GM21515 (cell line): ENCODE measurements around the gene ATP8A2.

ENCODE experiments used
- ATAC-seq: cut with Tn5 transposase; IDR thresholded peaks from one replicate; pipeline ENCODE4 v1.9.1; 2021; ENCODE audit not compliant: unreplicated experiment

The ATP8A2 gene

GRCh38 chr13:25380741-25381324 is 9.1 kb downstream of the ATP8A2 start:
- no peak for ATAC-seq

- ATAC-seq, result no peak
Measured at GRCh38 chr13:25384758-25385410, 13.1 kb downstream of the ATP8A2 start.

- no peak for ATAC-seq
Measured at GRCh38 chr13:25391932-25392331, 20.2 kb downstream of the ATP8A2 start.

DNA sequence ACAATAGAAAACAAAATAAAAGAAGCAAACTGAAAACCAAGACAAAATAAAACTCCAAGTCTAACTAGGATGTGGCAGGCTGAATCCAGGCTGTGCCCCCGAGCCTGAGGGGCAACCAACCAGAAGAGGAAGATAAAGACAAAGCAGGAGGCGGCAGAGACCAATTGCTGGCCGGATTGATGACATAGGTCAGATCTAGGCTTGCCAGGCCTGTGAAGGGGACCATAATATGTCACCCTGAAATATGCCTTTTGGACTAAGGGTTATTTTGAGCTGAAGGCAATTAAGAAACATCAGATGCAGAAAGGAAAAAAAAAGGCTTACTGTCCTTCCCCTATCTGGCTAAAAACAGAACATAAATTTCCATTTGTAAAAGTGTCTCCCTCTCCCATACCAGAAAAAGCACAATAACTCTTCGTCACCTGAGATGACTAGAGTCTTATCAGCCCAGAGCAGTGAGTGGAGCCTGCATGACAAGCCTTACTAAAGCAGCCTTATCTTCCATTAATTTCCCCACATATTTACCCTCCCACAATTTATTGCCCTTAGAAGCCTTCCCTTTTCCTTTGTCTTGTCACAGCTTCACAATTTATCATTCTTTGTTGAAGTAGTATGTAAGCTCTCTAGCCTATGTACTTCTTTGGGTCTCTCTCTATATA is 22.8 kb downstream of the ATP8A2 start:
- ATAC-seq, result no peak

GRCh38 chr13:25397763-25398162 is 26.0 kb downstream of the ATP8A2 start:
- no peak for ATAC-seq

- no peak for ATAC-seq
Measured at GRCh38 chr13:25400925-25401324, 29.2 kb downstream of the ATP8A2 start.

- no peak for ATAC-seq
Measured at GRCh38 chr13:25401958-25402357, 30.2 kb downstream of the ATP8A2 start.

GRCh38 chr13:25406377-25406776 is 34.6 kb downstream of the ATP8A2 start:
- ATAC-seq, result no peak

- no peak for ATAC-seq
Measured at GRCh38 chr13:25409938-25410337, 38.2 kb downstream of the ATP8A2 start.

GRCh38 chr13:25415241-25415640 is 43.5 kb downstream of the ATP8A2 start:
- ATAC-seq, result no peak

GRCh38 chr13:25417535-25417934 is 45.8 kb downstream of the ATP8A2 start:
- ATAC-seq, result no peak

DNA sequence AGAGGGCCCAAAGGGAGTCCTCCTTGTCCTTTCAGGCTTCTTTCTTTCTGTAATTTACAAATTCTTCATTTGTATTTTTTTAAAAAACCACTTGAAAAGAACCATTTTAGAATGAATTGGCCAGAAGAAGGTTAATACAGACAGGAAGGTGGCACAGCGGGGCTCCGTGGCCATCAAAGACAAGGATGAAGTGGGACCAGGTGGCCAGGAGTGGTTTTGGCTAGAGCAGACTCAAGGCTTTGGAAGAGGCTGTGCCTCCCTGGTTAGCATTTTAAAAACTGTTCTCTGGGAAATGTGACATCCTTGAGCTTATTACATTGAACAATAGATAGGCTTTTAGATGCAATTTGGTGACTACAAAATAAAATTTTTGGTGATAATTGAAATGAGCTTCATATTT is 48.4 kb downstream of the ATP8A2 start:
- ATAC-seq, result no peak

DNA sequence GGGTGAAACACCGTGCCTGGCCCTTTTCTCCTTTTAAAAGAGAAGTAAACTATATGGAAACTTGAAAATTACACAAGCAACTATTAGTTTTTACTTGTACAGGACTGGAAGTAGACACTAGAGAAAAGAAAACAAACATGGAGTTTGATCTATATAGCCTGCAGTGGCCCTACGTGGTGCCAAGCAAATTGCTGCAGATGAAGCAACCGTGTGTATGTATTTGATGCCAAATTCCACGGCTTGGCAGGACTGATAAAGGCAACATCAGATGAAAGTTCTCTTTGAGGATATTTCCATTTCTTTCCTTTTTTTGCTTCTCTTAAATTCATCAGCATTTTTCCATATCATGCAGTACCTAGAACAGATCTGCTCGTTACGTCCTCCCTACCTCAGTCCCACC is 49.8 kb downstream of the ATP8A2 start:
- no peak for ATAC-seq

DNA sequence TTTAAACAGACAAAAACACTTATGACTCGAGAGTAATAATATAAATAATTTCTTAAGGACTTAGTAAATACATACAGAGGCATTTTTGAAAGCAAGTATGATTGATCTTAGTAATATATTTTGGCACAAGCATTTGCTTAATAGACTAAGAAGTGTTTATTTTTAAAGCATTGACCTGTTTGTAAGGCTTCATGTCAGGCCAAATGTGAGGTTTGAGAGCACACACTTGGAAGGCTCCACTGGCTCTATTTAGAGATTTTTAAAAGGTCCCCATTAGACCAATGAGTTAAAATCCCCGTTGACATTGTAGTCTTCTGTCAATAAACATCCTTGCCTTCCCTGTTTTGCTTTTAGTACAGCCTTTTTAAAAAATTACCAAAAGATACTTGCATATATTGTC is 50.4 kb downstream of the ATP8A2 start:
- no peak for ATAC-seq

DNA sequence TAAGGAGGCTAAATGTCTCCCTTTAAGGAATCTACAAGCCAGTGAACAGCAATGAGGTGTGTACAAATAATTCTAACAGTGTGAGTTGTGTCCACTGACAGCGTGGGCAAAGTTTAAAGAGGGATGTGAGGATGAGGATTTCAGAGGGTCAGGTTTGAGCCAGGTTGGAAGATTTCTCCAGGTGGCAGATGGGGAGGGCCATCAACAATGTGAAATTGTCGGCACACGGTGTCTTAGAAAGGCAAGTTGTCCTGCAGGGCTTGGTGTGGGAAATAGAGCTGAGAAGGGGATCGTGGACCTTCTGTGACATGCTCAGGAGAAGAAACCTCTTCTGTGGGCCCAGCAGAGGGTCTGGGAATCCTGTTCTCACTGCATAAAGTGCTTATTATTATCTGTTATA is 52.1 kb downstream of the ATP8A2 start:
- ATAC-seq, result no peak

DNA sequence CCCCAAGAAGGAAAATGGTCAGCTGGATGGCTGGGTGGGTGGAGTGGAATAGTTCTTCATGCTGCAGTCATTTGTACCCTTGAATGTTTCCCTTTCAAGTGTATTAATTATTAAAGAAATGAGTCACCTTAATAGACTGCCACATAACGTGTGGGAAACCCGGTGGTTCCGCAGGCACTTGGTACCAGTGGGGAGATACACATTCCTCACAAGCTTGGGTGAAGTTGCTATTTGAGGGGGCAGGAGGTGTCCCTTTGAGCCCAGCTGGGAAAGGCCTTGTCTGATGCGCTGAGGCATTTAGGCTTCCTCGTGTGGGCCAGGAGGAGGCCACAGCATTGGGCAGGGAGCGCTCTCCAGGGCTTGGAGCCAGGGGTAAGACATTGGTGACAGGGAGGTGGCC is 57.7 kb downstream of the ATP8A2 start:
- ATAC-seq, result no peak

- no peak for ATAC-seq
Measured at GRCh38 chr13:25432691-25433090, 60.9 kb downstream of the ATP8A2 start.

GRCh38 chr13:25440061-25440460 is 68.3 kb downstream of the ATP8A2 start:
- no peak for ATAC-seq

DNA sequence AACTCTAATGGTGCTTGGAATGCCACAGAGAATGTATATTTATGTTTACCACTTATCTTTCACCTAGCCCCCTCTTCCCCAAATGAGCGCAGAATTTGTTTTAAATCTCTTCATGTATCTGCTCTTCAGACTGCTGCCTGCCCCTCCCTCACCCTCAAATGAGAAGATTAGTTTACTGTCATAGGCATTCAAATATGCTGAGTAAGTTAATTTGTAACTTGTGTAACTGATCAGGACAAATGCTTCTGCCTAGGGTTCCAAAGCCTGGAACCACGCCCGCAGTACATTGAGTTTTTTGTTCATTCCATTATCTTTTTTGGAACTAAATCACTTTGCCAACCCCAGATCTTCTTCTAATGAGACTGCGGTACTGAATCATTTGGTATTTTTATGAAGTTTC is 74.5 kb downstream of the ATP8A2 start:
- no peak for ATAC-seq

GRCh38 chr13:25447396-25447795 is 75.6 kb downstream of the ATP8A2 start:
- no peak for ATAC-seq

DNA sequence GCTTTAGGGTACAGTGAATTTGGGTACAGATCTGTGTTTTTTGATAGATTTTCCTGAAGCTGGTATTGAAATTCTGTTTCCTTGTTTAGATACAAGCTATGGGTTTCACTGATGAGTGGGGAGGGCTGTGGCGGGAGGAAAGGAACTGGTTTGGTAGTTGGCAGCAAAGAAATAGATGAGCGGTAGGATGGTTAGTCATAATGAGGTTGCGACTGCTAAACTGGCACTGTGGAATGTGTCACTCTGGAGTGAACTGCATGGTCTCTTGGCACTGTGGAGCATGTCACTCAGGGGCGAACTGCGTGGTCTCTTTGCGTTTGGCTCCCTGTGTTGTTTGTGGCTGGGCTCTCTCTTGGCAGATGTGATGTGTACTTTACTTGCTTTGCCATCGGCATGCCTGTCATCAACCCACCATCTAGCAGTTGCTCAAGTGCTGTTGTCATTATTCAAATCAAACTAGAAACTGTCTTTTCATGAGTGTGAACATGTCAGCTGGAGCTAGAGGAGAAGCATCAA is 82.1 kb downstream of the ATP8A2 start:
- no peak for ATAC-seq

- no peak for ATAC-seq
Measured at GRCh38 chr13:25455146-25455545, 83.4 kb downstream of the ATP8A2 start.
